GM12878 (cell line): ENCODE data around the gene DNAJB8. TPM values are rescaled to one million over a fixed set of nuclear protein-coding genes. Genes with fewer than 3 reads are reported as not detected.

Experiments used
- ATAC-seq: fragments of 200-7000 bp; cut with Tn5 transposase; 3 replicates; pipeline ENCODE4 v1.9.1; 2020; ENCODE audit warnings: mild to moderate bottlenecking, moderate library complexity
- BruUV-seq: library from RNA; stranded (reverse); fragments of 400-500 nt; replicated peaks from 2 replicates; lab custom pipeline; 2021; lab: Mats Ljungman, UMichigan
- CTCF ChIA-PET: fragments of 300-600 bp; sonication (Branson Sonifier 250); formaldehyde crosslinking; extraction: SDS; loops from one replicate; lab custom pipeline; 2021; ENCODE audit warnings: inconsistent platforms; lab: Yijun Ruan, JAX
- POLR2A ChIA-PET: fragments of 350-600 bp; formaldehyde crosslinking; extraction: SDS; loops from one replicate; lab custom pipeline; 2021; ENCODE audit warnings: inconsistent platforms; lab: Charles Lee
- RAD21 ChIA-PET: fragments of 300-600 bp; sonication (Branson Sonifier 250); formaldehyde crosslinking; loops from one replicate; lab custom pipeline; 2023; ENCODE audit warnings: antibody characterized with exemption; ENCODE audit not compliant: unreplicated experiment; lab: Charles Lee
- SMC1A ChIA-PET: fragments of 300-600 bp; sonication (Branson Sonifier 250); formaldehyde crosslinking; loops from one replicate; lab custom pipeline; 2023; ENCODE audit not compliant: unreplicated experiment, uncharacterized antibody; lab: Charles Lee
- DNase-seq: peaks from one replicate; pipeline ENCODE4 v3.0.0-alpha.2; 2011; ENCODE audit warnings: low read depth, low spot score
- FAIRE-seq: peaks from 3 replicates; lab custom pipeline; 2011; peaks lifted over from hg19 to GRCh38; lab: Jason Lieb, UNC
- H2AFZ ChIP-seq: 2 replicates; pipeline ENCODE4 v1.6.0; 2011; ENCODE audit warnings: low read depth, low read length, control low read depth; ENCODE audit not compliant: control insufficient read depth
- H3K27ac ChIP-seq: 2 replicates; pipeline ENCODE4 v1.5.1; 2011; ENCODE audit warnings: control low read depth; ENCODE audit not compliant: control insufficient read depth, insufficient read depth
- H3K27me3 ChIP-seq, 2 experiments: replicated peaks in 1 of 2; 2 replicates each; pipeline versions ENCODE4 v1.6.0 to v1.6.1; 2011; ENCODE audit warnings: low read length in 1 of 2; ENCODE audit not compliant: control insufficient read depth in 2 of 2, insufficient read depth in 2 of 2
- H3K36me3 ChIP-seq, 2 experiments: 2 replicates each; pipeline ENCODE4 v1.5.1; 2011; ENCODE audit warnings: low read length in 1 of 2; ENCODE audit not compliant: control insufficient read depth in 2 of 2, insufficient read depth in 2 of 2
- H3K4me1 ChIP-seq: 2 replicates; pipeline ENCODE4 v1.6.1; 2011; ENCODE audit warnings: mild to moderate bottlenecking, low read length, moderate library complexity, mixed read lengths; ENCODE audit not compliant: control insufficient read depth, insufficient read depth
- H3K4me2 ChIP-seq: 2 replicates; pipeline ENCODE4 v1.6.0; 2011; ENCODE audit warnings: control low read depth; ENCODE audit not compliant: control insufficient read depth, insufficient read depth
- H3K4me3 ChIP-seq: fragments of 200-600 bp; sonication (generic); 2 replicates; pipeline ENCODE4 v1.5.1; 2016
- H3K79me2 ChIP-seq: 2 replicates; pipeline ENCODE4 v1.6.0; 2011; ENCODE audit warnings: low read length; ENCODE audit not compliant: control insufficient read depth, insufficient read depth
- H3K9ac ChIP-seq: 2 replicates; pipeline ENCODE4 v1.8.0; 2011; ENCODE audit warnings: low read length, control low read depth, mixed read lengths; ENCODE audit not compliant: control insufficient read depth, insufficient read depth
- H3K9me3 ChIP-seq: replicated peaks from 3 replicates; pipeline ENCODE4 v1.5.1; 2011; ENCODE audit warnings: mild to moderate bottlenecking, low read length; ENCODE audit not compliant: control insufficient read depth, insufficient read depth
- H4K20me1 ChIP-seq: 2 replicates; pipeline ENCODE4 v1.6.0; 2011; ENCODE audit not compliant: control insufficient read depth, insufficient read depth
- BCL11A ChIP-seq: IDR thresholded peaks from 2 replicates; pipeline ENCODE4 v1.6.1; 2011; ENCODE audit warnings: low read depth, low read length
- CBX3 ChIP-seq: fragments of 200-600 bp; sonication (generic); IDR thresholded peaks from 2 replicates; pipeline ENCODE4 v1.6.1; 2016; ENCODE audit warnings: low read depth, borderline replicate concordance
- CEBPB ChIP-seq, 2 experiments: fragments of 150-350 bp in 1 of 2; IDR thresholded peaks; 2 replicates each; pipeline ENCODE4 v1.6.1; 2012 to 2014; ENCODE audit warnings: low read depth in 2 of 2, low read length in 2 of 2, borderline replicate concordance in 1 of 2, inconsistent platforms in 1 of 2
- CHD1 ChIP-seq: IDR thresholded peaks from 2 replicates; pipeline ENCODE4 v1.6.1; 2012; ENCODE audit warnings: low read depth, low read length, improper control_type of control experiment
- DPF2 ChIP-seq: fragments of 450-650 bp; IDR thresholded peaks from 2 replicates; pipeline ENCODE4 v1.6.1; 2017; ENCODE audit warnings: mild to moderate bottlenecking
- HCFC1 ChIP-seq: fragments of 150-350 bp; IDR thresholded peaks from 2 replicates; pipeline ENCODE4 v1.6.1; 2014; ENCODE audit warnings: low read length
- HSF1 ChIP-seq: fragments of 150-350 bp; IDR thresholded peaks from 2 replicates; pipeline ENCODE4 v1.6.1; 2014; ENCODE audit warnings: mild to moderate bottlenecking, low read depth, low read length
- IRF3 ChIP-seq: fragments of 450-650 bp; IDR thresholded peaks from 2 replicates; pipeline ENCODE4 v1.6.1; 2014; ENCODE audit warnings: mild to moderate bottlenecking
- MEF2A ChIP-seq: IDR thresholded peaks from 2 replicates; pipeline ENCODE4 v1.6.1; 2011; ENCODE audit warnings: low read depth, mild to moderate bottlenecking, low read length, moderate library complexity; ENCODE audit not compliant: insufficient read depth
- MEF2B ChIP-seq: fragments of 450-650 bp; IDR thresholded peaks from 2 replicates; pipeline ENCODE4 v1.6.1; 2018; ENCODE audit warnings: mild to moderate bottlenecking, moderate library complexity; ENCODE audit not compliant: partially characterized antibody, poor library complexity, severe bottlenecking
- MTA3 ChIP-seq: IDR thresholded peaks from 2 replicates; pipeline ENCODE4 v1.6.1; 2012; ENCODE audit warnings: low read length, inconsistent platforms, borderline replicate concordance
- NFYB ChIP-seq: IDR thresholded peaks from 2 replicates; pipeline ENCODE4 v1.6.1; 2011; ENCODE audit warnings: low read depth, mild to moderate bottlenecking, low read length, improper control_type of control experiment, moderate library complexity; ENCODE audit not compliant: insufficient read depth
- RB1 ChIP-seq: fragments of 450-650 bp; formaldehyde crosslinking; IDR thresholded peaks from 2 replicates; pipeline ENCODE4 v1.6.1; 2017; ENCODE audit warnings: mild to moderate bottlenecking, borderline replicate concordance
- RFX5 ChIP-seq: IDR thresholded peaks from 2 replicates; pipeline ENCODE4 v1.6.1; 2011; ENCODE audit warnings: low read depth, low read length, improper control_type of control experiment
- SMAD5 ChIP-seq: IDR thresholded peaks from 2 replicates; pipeline ENCODE4 v1.6.1; 2016; ENCODE audit warnings: antibody characterized with exemption, low read depth
- SREBF2 ChIP-seq: IDR thresholded peaks from 2 replicates; pipeline ENCODE4 v1.6.1; 2012; ENCODE audit warnings: mild to moderate bottlenecking, low read length
- USF2 ChIP-seq: IDR thresholded peaks from 2 replicates; pipeline ENCODE4 v1.6.1; 2011; ENCODE audit warnings: low read depth, low read length, improper control_type of control experiment, borderline replicate concordance
- ZBED1 ChIP-seq: IDR thresholded peaks from 2 replicates; pipeline ENCODE4 v1.6.1; 2016; ENCODE audit warnings: borderline replicate concordance
- ZBTB4 ChIP-seq: fragments of 450-650 bp; formaldehyde crosslinking; IDR thresholded peaks from 2 replicates; pipeline ENCODE4 v1.4.0; 2022; ENCODE audit warnings: mild to moderate bottlenecking, moderate library complexity
- ZSCAN29 ChIP-seq: fragments of 450-650 bp; IDR thresholded peaks from 2 replicates; pipeline ENCODE4 v1.6.1; 2017; ENCODE audit warnings: mild to moderate bottlenecking, moderate library complexity
- WGBS: methylation state at CpG from one replicate; pipeline ENCODE4 v1.1.6; 2016; ENCODE audit warnings: low lambda C conversion rate; ENCODE audit not compliant: insufficient replicate concordance, insufficient coverage; ENCODE audit errors: missing lambda C conversion rate; 5-methylcytosine and 5-hydroxymethylcytosine counted together
- in situ Hi-C: fragments of 300-500 bp; cut with MboI; formaldehyde crosslinking; loops from 9 replicates; pipeline ENCODE4 v1.14.3; 2018; ENCODE audit warnings: mixed read lengths
- intact Hi-C: fragments of 100-400 bp; cut with micrococcal nuclease; formaldehyde crosslinking; loops from one replicate; pipeline ENCODE4 v1.14.2; 2022; ENCODE audit not compliant: unreplicated experiment
- polyA plus RNA-seq, 11 experiments: library from polyadenylated mRNA; depleted of rRNA in 4 of 11; unstranded in 6 of 11; stranded (reverse) in 5 of 11; fragments of >200 nt; fragmentation: Nextera tagmentation in 4 of 11; fragmentation: Illumina TruSeq in 1 of 11; extraction: Ambion mirVana in 4 of 11; extraction: Trizol in 1 of 11; gene quantifications; 1 replicate in 1 of 11; 2 replicates in 10 of 11; pipeline versions ENCODE4 v1.2.1 to v1.2.3, GENCODE V29; 2011 to 2016; ENCODE audit warnings: inconsistent platforms in 2 of 11, missing spikeins in 2 of 11, low read depth in 1 of 11
- total RNA-seq, 4 experiments: library from RNA; depleted of rRNA in 3 of 4; stranded (reverse); fragments of >200 nt in 3 of 4; fragmentation: Illumina TruSeq in 1 of 4; extraction: Trizol in 1 of 4; gene quantifications; 2 replicates each; pipeline versions ENCODE4 v1.2.1 to v1.2.3, GENCODE V29; 2013 to 2021

Gene DNAJB8
- total and polyA plus RNA-seq, 10 of the 15 experiments (the other 5 are each of a cell fraction or from before 2014, with no cell fraction given) = not detected

- BruUV-seq = no TSS peak
- CTCF ChIA-PET = interaction anchor here (1.2 kb wide), 1 partner anchor 63 kb away, joined by 4 read pairs; no protein-coding TSS in a partner anchor
- no peak overlapping the region for H3K4me3 ChIP-seq
- H3K27ac ChIP-seq = no peak overlapping the region
- intact Hi-C loops (no loop called here), in situ Hi-C loops (no loop called here)
- H3K9ac ChIP-seq = no peak overlapping the region
- H3K4me1 ChIP-seq = no peaks in the 10 kb centered on the region
- no peak for ATAC-seq
- H3K36me3 ChIP-seq = no peaks in the 10 kb centered on the region
- RAD21 ChIA-PET = interaction anchor here (1.5 kb wide), 1 partner anchor 63 kb away, joined by 3 read pairs; no protein-coding TSS in a partner anchor
- 3% methylated on average over 2 of the region's 2 CpGs for WGBS
- POLR2A ChIA-PET = no interaction called here
- no peak overlapping the region for H2AFZ ChIP-seq
- H4K20me1 ChIP-seq = no peaks in the 10 kb centered on the region; the same call in 1 of the 2 replicates
- H3K4me2 ChIP-seq = no peak overlapping the region
- H3K79me2 ChIP-seq = no peaks in the 10 kb centered on the region
- SMC1A ChIA-PET = no interaction called here
- TF ChIP-seq BCL11A (no peak), ZBTB4 (CRISPR knock-in tag) (no peak), CBX3 (no peak), CHD1 (no peak), HCFC1 (no peak), IRF3 (no peak), RB1 (no peak), SMAD5 (no peak), SREBF2 (no peak), MEF2A (no peak), ZBED1 (no peak), CEBPB (IDR thresholded peaks at IDR 0.05; ENCODE audit: borderline replicate concordance in 1 of 2, low read depth in 2 of 2, low read length in 2 of 2) (no peak), HSF1 (no peak), MTA3 (no peak), ZSCAN29 (no peak), MEF2B (no peak), RFX5 (no peak), USF2 (no peak), NFYB (no peak), DPF2 (no peak)
- TF ChIP-seq, all 136 proteins: peak for 0
- no peak for DNase-seq
- no peaks in the 10 kb centered on the region for H3K9me3 ChIP-seq
- peaks cover 6 to 17% of the 10 kb centered on the region in 2 experiments for H3K27me3 ChIP-seq
- FAIRE-seq = no peak
Observed at GRCh38 chr3:128434524-128434923, 32.2 kb downstream of the DNAJB8 start.
